ENCODE data around the gene ABHD12.
A peak's percentile ranks its signal among the peaks of the same experiment; 100 is the strongest.

Gene ABHD12

DNA sequence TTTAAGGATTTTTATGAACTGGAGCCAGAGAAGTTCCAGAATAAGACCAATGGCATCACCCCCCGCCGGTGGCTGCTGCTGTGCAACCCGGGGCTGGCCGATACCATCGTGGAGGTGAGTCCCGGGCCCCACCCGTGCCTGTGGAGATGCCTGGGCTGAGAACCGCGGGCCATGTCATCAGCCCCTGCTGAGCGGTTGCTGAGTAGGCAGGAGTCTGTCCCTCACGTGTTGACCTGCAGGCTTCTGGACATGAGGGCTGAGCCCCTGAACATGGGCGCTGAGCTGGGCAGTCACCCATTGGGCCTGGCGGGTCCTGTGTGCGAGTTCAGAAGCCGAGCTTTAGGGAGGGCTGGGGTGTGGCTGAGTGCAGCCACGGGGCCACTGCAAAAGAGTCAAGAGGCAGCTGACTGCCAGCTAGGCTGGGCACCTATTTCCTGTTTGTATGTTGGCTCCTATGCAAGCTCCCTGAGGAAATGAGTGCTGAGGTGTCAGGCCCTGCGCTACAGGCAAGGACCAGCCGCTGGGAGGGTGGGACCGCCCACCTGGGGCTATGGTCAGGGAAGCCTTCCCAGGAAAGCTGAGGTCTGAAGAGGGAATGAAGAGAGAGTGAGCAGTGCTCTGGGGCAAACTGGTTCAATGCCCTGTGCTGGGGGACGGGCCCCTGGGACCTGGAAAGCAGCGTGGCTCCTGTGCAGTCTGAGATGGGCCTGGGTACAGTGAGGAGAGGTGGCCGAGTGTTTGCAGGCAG is 108.4 kb downstream of the ABHD12 start:
- H2AFZ ChIP-seq (ENCODE audit: low read depth, low read length, severe bottlenecking): no peak overlapping the region
- H3K9me2 ChIP-seq (replicated peaks; ENCODE audit: insufficient read depth, low read length): no peaks in the 10 kb centered on the region
- no peak for TF ChIP-seq EZH2phosphoT487 (conservative IDR thresholded peaks at IDR 0.05; ENCODE audit: low read length)
- TF ChIP-seq, protein P1, sequence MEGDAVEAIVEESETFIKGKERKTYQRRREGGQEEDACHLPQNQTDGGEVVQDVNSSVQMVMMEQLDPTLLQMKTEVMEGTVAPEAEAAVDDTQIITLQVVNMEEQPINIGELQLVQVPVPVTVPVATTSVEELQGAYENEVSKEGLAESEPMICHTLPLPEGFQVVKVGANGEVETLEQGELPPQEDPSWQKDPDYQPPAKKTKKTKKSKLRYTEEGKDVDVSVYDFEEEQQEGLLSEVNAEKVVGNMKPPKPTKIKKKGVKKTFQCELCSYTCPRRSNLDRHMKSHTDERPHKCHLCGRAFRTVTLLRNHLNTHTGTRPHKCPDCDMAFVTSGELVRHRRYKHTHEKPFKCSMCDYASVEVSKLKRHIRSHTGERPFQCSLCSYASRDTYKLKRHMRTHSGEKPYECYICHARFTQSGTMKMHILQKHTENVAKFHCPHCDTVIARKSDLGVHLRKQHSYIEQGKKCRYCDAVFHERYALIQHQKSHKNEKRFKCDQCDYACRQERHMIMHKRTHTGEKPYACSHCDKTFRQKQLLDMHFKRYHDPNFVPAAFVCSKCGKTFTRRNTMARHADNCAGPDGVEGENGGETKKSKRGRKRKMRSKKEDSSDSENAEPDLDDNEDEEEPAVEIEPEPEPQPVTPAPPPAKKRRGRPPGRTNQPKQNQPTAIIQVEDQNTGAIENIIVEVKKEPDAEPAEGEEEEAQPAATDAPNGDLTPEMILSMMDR (IDR thresholded peaks at IDR 0.05; ENCODE audit: insufficient read depth, low read length, poor library complexity, severe bottlenecking): no peak
- H4K20me1 ChIP-seq (ENCODE audit: low read depth, low read length): peaks cover 7% of the 10 kb centered on the region; the same call in 1 of the 2 replicates
- H3K9ac ChIP-seq (ENCODE audit: low read length): no peak overlapping the region
- H3F3A ChIP-seq (ENCODE audit: insufficient read depth): no peaks in the 10 kb centered on the region
- H3K9me3 ChIP-seq (ENCODE audit: insufficient read depth, low read length): no peaks in the 10 kb centered on the region
- no peaks in the 10 kb centered on the region for H3K79me2 ChIP-seq (ENCODE audit: insufficient read depth, low read length)
- H3K27ac ChIP-seq (ENCODE audit: low read depth, low read length): no peak overlapping the region
- H3K27me3 ChIP-seq (ENCODE audit: low read length): no peaks in the 10 kb centered on the region
- no peaks in the 10 kb centered on the region for H3K36me3 ChIP-seq (ENCODE audit: low read length)
- H3K4me2 ChIP-seq (ENCODE audit: low read depth, low read length, poor library complexity, severe bottlenecking): peak overlapping the region; percentile 32
- no peak overlapping the region for H3K4me3 ChIP-seq (ENCODE audit: insufficient read depth, low read length, poor library complexity, severe bottlenecking)

DNA sequence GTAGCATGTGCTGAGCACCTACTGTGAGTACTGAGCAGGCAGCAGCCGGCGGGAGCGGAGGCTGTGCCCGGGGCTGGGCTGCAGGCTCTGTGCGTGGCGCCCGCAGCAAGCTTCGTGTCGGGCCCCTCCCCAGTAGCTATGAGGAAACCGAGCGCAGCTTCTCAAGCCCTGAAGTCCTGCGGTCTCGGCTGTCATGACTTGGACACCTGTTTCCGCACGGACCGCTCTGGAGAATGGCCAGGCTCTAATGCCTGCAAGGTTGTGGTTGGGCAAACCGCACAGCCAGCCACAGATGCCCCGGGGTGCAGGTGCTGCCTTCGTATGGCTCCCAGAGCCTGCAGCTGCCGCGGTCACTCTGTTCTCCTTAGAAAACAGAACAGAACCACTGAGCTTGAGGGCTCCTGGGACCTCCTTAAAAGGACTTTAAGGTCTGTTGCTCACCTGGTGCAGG is 109.1 kb downstream of the ABHD12 start:
- no peaks in the 10 kb centered on the region for H3K27me3 ChIP-seq (ENCODE audit: low read length)
- no peak overlapping the region for H2AFZ ChIP-seq (ENCODE audit: low read depth, low read length, severe bottlenecking)
- no peaks in the 10 kb centered on the region for H3F3A ChIP-seq (ENCODE audit: insufficient read depth)
- peaks cover 7% of the 10 kb centered on the region; the same call in 1 of the 2 replicates for H4K20me1 ChIP-seq (ENCODE audit: low read depth, low read length)
- H3K9me2 ChIP-seq (replicated peaks; ENCODE audit: insufficient read depth, low read length): no peaks in the 10 kb centered on the region
- no peaks in the 10 kb centered on the region for H3K79me2 ChIP-seq (ENCODE audit: insufficient read depth, low read length)
- no peaks in the 10 kb centered on the region for H3K36me3 ChIP-seq (ENCODE audit: low read length)
- no peak overlapping the region for H3K4me3 ChIP-seq (ENCODE audit: insufficient read depth, low read length, poor library complexity, severe bottlenecking)
- H3K4me2 ChIP-seq (ENCODE audit: low read depth, low read length, poor library complexity, severe bottlenecking): peak overlapping the region; percentile 32
- TF ChIP-seq, protein P1 (IDR thresholded peaks at IDR 0.05; ENCODE audit: insufficient read depth, low read length, poor library complexity, severe bottlenecking): no peak
- no peak for TF ChIP-seq EZH2phosphoT487 (conservative IDR thresholded peaks at IDR 0.05; ENCODE audit: low read length)
- no peaks in the 10 kb centered on the region for H3K9me3 ChIP-seq (ENCODE audit: insufficient read depth, low read length)
- no peak overlapping the region for H3K27ac ChIP-seq (ENCODE audit: low read depth, low read length)
- H3K9ac ChIP-seq (ENCODE audit: low read length): no peak overlapping the region

DNA sequence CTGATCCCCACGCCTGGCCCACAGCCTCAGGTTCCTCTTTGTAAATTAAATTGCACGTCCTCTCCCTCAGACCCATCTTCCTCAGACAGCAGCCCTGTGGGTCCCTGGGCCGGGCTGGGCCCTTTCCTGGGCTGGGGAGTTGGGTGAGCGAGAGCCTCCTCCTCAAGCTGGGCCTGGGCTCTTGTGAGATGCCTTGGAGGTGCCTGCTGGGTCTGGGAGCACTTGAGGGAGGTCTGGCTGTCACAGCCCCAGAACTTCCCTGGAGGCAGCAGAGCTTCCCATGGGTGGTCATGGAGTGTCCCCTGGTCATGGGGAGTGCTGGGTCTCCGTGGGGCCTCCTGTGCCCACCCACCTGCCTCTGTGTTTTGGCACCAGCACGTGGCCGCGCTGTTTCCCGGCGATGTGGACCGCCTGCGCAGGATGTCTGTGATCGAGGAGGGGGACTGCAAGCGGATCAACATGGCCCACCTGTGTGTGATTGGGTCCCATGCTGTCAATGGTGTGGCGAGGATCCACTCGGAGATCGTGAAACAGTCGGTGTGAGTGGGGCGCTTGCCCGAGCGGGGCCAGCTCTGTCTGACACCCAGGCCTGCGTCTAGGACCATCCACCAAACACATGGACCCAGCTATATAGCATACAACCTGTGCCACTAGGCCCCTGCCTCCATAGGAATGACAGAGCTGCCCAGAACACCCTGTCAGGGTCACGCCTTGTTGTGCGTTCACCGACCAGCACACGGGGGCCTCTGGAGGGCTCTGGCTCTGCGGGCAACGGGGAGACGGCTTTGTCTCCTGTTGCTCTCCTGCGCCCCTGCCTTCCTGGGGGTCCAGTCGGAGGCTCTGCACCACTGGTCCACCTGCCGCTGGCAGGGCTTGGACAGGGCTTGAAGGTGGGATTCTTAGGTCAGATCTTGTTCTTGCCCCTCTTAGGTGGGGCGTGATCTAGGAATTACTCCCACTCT is 109.8 kb downstream of the ABHD12 start:
- H3F3A ChIP-seq (ENCODE audit: insufficient read depth): no peaks in the 10 kb centered on the region
- no peaks in the 10 kb centered on the region for H3K36me3 ChIP-seq (ENCODE audit: low read length)
- no peak overlapping the region for H3K9ac ChIP-seq (ENCODE audit: low read length)
- TF ChIP-seq, protein P1 (IDR thresholded peaks at IDR 0.05; ENCODE audit: insufficient read depth, low read length, poor library complexity, severe bottlenecking): no peak
- TF ChIP-seq EZH2phosphoT487 (conservative IDR thresholded peaks at IDR 0.05; ENCODE audit: low read length): no peak
- H3K9me2 ChIP-seq (replicated peaks; ENCODE audit: insufficient read depth, low read length): no peaks in the 10 kb centered on the region
- H3K79me2 ChIP-seq (ENCODE audit: insufficient read depth, low read length): no peaks in the 10 kb centered on the region
- no peak overlapping the region for H2AFZ ChIP-seq (ENCODE audit: low read depth, low read length, severe bottlenecking)
- no peaks in the 10 kb centered on the region for H3K9me3 ChIP-seq (ENCODE audit: insufficient read depth, low read length)
- H4K20me1 ChIP-seq (ENCODE audit: low read depth, low read length): peaks cover 7% of the 10 kb centered on the region; the same call in 1 of the 2 replicates
- no peak overlapping the region for H3K4me3 ChIP-seq (ENCODE audit: insufficient read depth, low read length, poor library complexity, severe bottlenecking)
- H3K27ac ChIP-seq (ENCODE audit: low read depth, low read length): no peak overlapping the region
- no peak overlapping the region for H3K4me2 ChIP-seq (ENCODE audit: low read depth, low read length, poor library complexity, severe bottlenecking)
- no peaks in the 10 kb centered on the region for H3K27me3 ChIP-seq (ENCODE audit: low read length)

All from SU-DHL-6 (cell line).